WTC11 (cell line): ENCODE results near the gene CRK. TPM values are rescaled to one million over a fixed set of nuclear protein-coding genes. Genes with fewer than 3 reads are reported as not detected.

Experiments used
- ATAC-seq: fragments of 200-7000 bp; cut with Tn5 transposase; 2 replicates; pipeline ENCODE4 v1.10.0; 2021; ENCODE audit warnings: mild to moderate bottlenecking, moderate library complexity
- CTCF ChIA-PET: fragments of 300-600 bp; sonication (Branson Sonifier 250); formaldehyde crosslinking; loops from one replicate; lab custom pipeline; 2021; ENCODE audit warnings: antibody characterized with exemption; lab: Charles Lee
- POLR2A ChIA-PET: fragments of 350-600 bp; sonication (Branson Sonifier 250); formaldehyde crosslinking; loops from one replicate; lab custom pipeline; 2021; ENCODE audit warnings: antibody characterized with exemption; lab: Charles Lee
- DNase-seq: peaks from one replicate; pipeline ENCODE4 v3.0.0; 2021; ENCODE audit warnings: low spot score
- H3K27ac Mint-ChIP-seq: 2 replicates; pipeline ENCODE4 v1.8.0; 2021; ENCODE audit warnings: mixed read lengths
- H3K27me3 Mint-ChIP-seq: 2 replicates; pipeline ENCODE4 v1.8.0; 2021; ENCODE audit warnings: low read depth, mild to moderate bottlenecking, moderate library complexity, mixed read lengths
- H3K36me3 Mint-ChIP-seq: 2 replicates; pipeline ENCODE4 v1.8.0; 2021; ENCODE audit warnings: mixed read lengths
- H3K4me1 Mint-ChIP-seq: 2 replicates; pipeline ENCODE4 v1.8.0; 2022; ENCODE audit warnings: mixed read lengths
- H3K4me3 Mint-ChIP-seq: 2 replicates; pipeline ENCODE4 v1.8.0; 2021; ENCODE audit warnings: mild to moderate bottlenecking, moderate library complexity, mixed read lengths
- H3K9me3 Mint-ChIP-seq: 2 replicates; pipeline ENCODE4 v1.8.0; 2021; ENCODE audit warnings: mixed read lengths
- AFF4 ChIP-seq: sonication (generic); formaldehyde crosslinking; IDR thresholded peaks from 2 replicates; pipeline ENCODE4 v1.8.1; 2023; ENCODE audit warnings: mild to moderate bottlenecking, missing genetic modification reagents, borderline replicate concordance
- CREB1 ChIP-seq: sonication (generic); formaldehyde crosslinking; IDR thresholded peaks from 2 replicates; pipeline ENCODE4 v1.8.0; 2023; ENCODE audit warnings: mild to moderate bottlenecking, missing genetic modification reagents
- ELF4 ChIP-seq: sonication (generic); formaldehyde crosslinking; IDR thresholded peaks from 2 replicates; pipeline ENCODE4 v1.8.1; 2022; ENCODE audit warnings: low read depth, mild to moderate bottlenecking, moderate library complexity, missing genetic modification reagents
- FOXK1 ChIP-seq: sonication (generic); formaldehyde crosslinking; IDR thresholded peaks from 2 replicates; pipeline ENCODE4 v1.8.0; 2022; ENCODE audit warnings: mild to moderate bottlenecking, moderate library complexity, missing genetic modification reagents
- FOXP4 ChIP-seq: sonication (generic); formaldehyde crosslinking; IDR thresholded peaks from 2 replicates; pipeline ENCODE4 v1.8.0; 2022; ENCODE audit warnings: mild to moderate bottlenecking, missing genetic modification reagents
- GRHL2 ChIP-seq: fragments of 250-450 bp; sonication (Bioruptor Pico); IDR thresholded peaks from 2 replicates; pipeline ENCODE4 v1.8.0; 2022; ENCODE audit warnings: mild to moderate bottlenecking, moderate library complexity; ENCODE audit not compliant: insufficient replicate concordance, severe bottlenecking
- JUN ChIP-seq: sonication (generic); formaldehyde crosslinking; IDR thresholded peaks from 2 replicates; pipeline ENCODE4 v1.8.0; 2023; ENCODE audit warnings: mild to moderate bottlenecking, missing genetic modification reagents
- MYBL2 ChIP-seq: sonication (generic); formaldehyde crosslinking; IDR thresholded peaks from 2 replicates; pipeline ENCODE4 v1.8.1; 2023; ENCODE audit warnings: mild to moderate bottlenecking, moderate library complexity, missing genetic modification reagents
- NFE2L1 ChIP-seq: sonication (generic); formaldehyde crosslinking; IDR thresholded peaks from 2 replicates; pipeline ENCODE4 v1.8.1; 2023; ENCODE audit warnings: missing genetic modification reagents
- RELA ChIP-seq: sonication (generic); formaldehyde crosslinking; IDR thresholded peaks from 2 replicates; pipeline ENCODE4 v1.8.1; 2022; ENCODE audit warnings: missing genetic modification reagents, mild to moderate bottlenecking, borderline replicate concordance
- SMAD4 ChIP-seq: sonication (generic); formaldehyde crosslinking; IDR thresholded peaks from 2 replicates; pipeline ENCODE4 v1.8.0; 2022; ENCODE audit warnings: mild to moderate bottlenecking, missing genetic modification reagents
- ZBTB21 ChIP-seq: sonication (generic); formaldehyde crosslinking; IDR thresholded peaks from 2 replicates; pipeline ENCODE4 v1.8.1; 2023; ENCODE audit warnings: mild to moderate bottlenecking, missing genetic modification reagents, borderline replicate concordance
- ZNF263 ChIP-seq: sonication (generic); formaldehyde crosslinking; IDR thresholded peaks from 2 replicates; pipeline ENCODE4 v1.8.1; 2022; ENCODE audit warnings: low read depth, mild to moderate bottlenecking, moderate library complexity, missing genetic modification reagents
- ZNF425 ChIP-seq: fragments of 250-450 bp; sonication (Bioruptor Pico); conservative IDR thresholded peaks from 2 replicates; pipeline ENCODE4 v1.9.0; 2021; ENCODE audit warnings: mild to moderate bottlenecking
- ZNF512 ChIP-seq: sonication (generic); formaldehyde crosslinking; IDR thresholded peaks from 2 replicates; pipeline ENCODE4 v1.8.1; 2022; ENCODE audit warnings: missing genetic modification reagents, borderline replicate concordance
- total RNA-seq: library from RNA; stranded (reverse); gene quantifications from 3 replicates; pipeline ENCODE4 v1.2.3, GENCODE V29; 2021
- TF ChIP-seq, protein P1 (sequence below): sonication (generic); formaldehyde crosslinking; IDR thresholded peaks from 2 replicates; pipeline ENCODE4 v1.8.1; 2022; ENCODE audit warnings: low read depth, mild to moderate bottlenecking, moderate library complexity, missing genetic modification reagents, borderline replicate concordance
- TF ChIP-seq, protein P2 (sequence below): sonication (generic); formaldehyde crosslinking; IDR thresholded peaks from 2 replicates; pipeline ENCODE4 v1.8.1; 2023; ENCODE audit warnings: mild to moderate bottlenecking, missing genetic modification reagents
- TF ChIP-seq, protein P3 (sequence below): fragments of 250-450 bp; sonication (Bioruptor Pico); IDR thresholded peaks from 2 replicates; pipeline ENCODE4 v1.9.0; 2021; ENCODE audit warnings: moderate library complexity, mild to moderate bottlenecking, inconsistent platforms, borderline replicate concordance

The CRK gene
- total RNA-seq, 1 experiment from 2014 or later: 45.2 TPM

- DNase-seq (no peak), ATAC-seq (no peak)
- Mint-ChIP-seq H3K27ac (no peak overlapping the region), H3K27me3 (peaks cover 3% of the 10 kb centered on the region; the same call in 1 of the 2 replicates), H3K36me3 (no peaks in the 10 kb centered on the region), H3K4me1 (peaks cover 13% of the 10 kb centered on the region), H3K9me3 (no peaks in the 10 kb centered on the region), H3K4me3 (no peak overlapping the region)
- ChIA-PET CTCF (interaction anchor here (1.8 kb wide), 1 partner anchor 22 kb away, joined by 7 read pairs; the partner anchor contains the start of gene INPP5K), POLR2A (no interaction called here)
- TF ChIP-seq SMAD4: no peak
- TF ChIP-seq FOXK1: no peak
- TF ChIP-seq ZNF512: no peak
- TF ChIP-seq AFF4 (CRISPR knock-in tag): no peak
- no peak for TF ChIP-seq FOXP4 (CRISPR knock-in tag)
- TF ChIP-seq, protein P1, sequence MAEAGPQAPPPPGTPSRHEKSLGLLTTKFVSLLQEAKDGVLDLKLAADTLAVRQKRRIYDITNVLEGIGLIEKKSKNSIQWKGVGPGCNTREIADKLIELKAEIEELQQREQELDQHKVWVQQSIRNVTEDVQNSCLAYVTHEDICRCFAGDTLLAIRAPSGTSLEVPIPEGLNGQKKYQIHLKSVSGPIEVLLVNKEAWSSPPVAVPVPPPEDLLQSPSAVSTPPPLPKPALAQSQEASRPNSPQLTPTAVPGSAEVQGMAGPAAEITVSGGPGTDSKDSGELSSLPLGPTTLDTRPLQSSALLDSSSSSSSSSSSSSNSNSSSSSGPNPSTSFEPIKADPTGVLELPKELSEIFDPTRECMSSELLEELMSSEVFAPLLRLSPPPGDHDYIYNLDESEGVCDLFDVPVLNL (CRISPR knock-in tag): no peak
- TF ChIP-seq, protein P2, sequence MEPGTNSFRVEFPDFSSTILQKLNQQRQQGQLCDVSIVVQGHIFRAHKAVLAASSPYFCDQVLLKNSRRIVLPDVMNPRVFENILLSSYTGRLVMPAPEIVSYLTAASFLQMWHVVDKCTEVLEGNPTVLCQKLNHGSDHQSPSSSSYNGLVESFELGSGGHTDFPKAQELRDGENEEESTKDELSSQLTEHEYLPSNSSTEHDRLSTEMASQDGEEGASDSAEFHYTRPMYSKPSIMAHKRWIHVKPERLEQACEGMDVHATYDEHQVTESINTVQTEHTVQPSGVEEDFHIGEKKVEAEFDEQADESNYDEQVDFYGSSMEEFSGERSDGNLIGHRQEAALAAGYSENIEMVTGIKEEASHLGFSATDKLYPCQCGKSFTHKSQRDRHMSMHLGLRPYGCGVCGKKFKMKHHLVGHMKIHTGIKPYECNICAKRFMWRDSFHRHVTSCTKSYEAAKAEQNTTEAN (CRISPR knock-in tag): no peak
- no peak for TF ChIP-seq GRHL2
- no peak for TF ChIP-seq MYBL2 (CRISPR knock-in tag)
- TF ChIP-seq ELF4 (CRISPR knock-in tag): no peak
- TF ChIP-seq, protein P3, sequence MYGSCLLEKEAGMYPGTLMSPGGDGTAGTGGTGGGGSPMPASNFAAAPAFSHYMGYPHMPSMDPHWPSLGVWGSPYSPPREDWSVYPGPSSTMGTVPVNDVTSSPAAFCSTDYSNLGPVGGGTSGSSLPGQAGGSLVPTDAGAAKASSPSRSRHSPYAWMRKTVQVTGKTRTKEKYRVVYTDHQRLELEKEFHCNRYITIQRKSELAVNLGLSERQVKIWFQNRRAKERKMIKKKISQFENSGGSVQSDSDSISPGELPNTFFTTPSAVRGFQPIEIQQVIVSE: no peak
- TF ChIP-seq CREB1 (CRISPR knock-in tag): no peak
- TF ChIP-seq RELA (CRISPR knock-in tag): no peak
- no peak for TF ChIP-seq ZNF263 (CRISPR knock-in tag)
- TF ChIP-seq NFE2L1 (CRISPR knock-in tag): no peak
- TF ChIP-seq ZNF425 (CRISPR knock-in tag): no peak
- TF ChIP-seq JUN: no peak
- no peak for TF ChIP-seq ZBTB21
Measured at GRCh38 chr17:1494203-1494602, 38.2 kb upstream of the CRK start.
